Measurements from ENCODE around the gene SH3TC2. TPM values are rescaled to one million over a fixed set of nuclear protein-coding genes. Genes with fewer than 3 reads are reported as not detected.

The SH3TC2 gene
- total RNA-seq, 1 donor from 2014 or later: 0.69 TPM

GRCh38 chr5:148986636-148987035, 76.2 kb downstream of the SH3TC2 start:
- Histone ChIP-seq H3K9me3 (ENCODE audit: low read depth) (no peaks in the 10 kb centered on the region), H3K36me3 (no peaks in the 10 kb centered on the region), H3K9ac (no peak overlapping the region), H3F3A (ENCODE audit: low read depth) (no peaks in the 10 kb centered on the region), H3K4me3 (no peak overlapping the region), H2AFZ (replicated peaks) (no peak overlapping the region), H3K27me3 (no peaks in the 10 kb centered on the region), H3K4me2 (no peak overlapping the region), H4K20me1 (ENCODE audit: low read depth) (no peaks in the 10 kb centered on the region), H3K27ac (no peak overlapping the region), H3K79me2 (ENCODE audit: low read depth) (no peaks in the 10 kb centered on the region), H3K4me1 (peaks cover 5% of the 10 kb centered on the region)
- H3K36me3 Mint-ChIP-seq: no peaks in the 10 kb centered on the region
- no peaks in the 10 kb centered on the region for H3K4me1 Mint-ChIP-seq
- H3K9me3 Mint-ChIP-seq: peaks cover 2% of the 10 kb centered on the region
- H3K27ac Mint-ChIP-seq: no peak overlapping the region
- DNase-seq (ENCODE audit: low spot score): no peak
- no peak for TF ChIP-seq CTCF (IDR thresholded peaks at IDR 0.05)
- no peak for TF ChIP-seq EZH2 (IDR thresholded peaks at IDR 0.05)
- TF ChIP-seq EZH2phosphoT487 (IDR thresholded peaks at IDR 0.05): no peak
- H3K27me3 Mint-ChIP-seq (ENCODE audit: insufficient read depth, low read depth): peaks cover 2% of the 10 kb centered on the region
- H3K4me3 Mint-ChIP-seq: no peak overlapping the region

GRCh38 chr5:148984345-148984744, 78.5 kb downstream of the SH3TC2 start:
- Histone ChIP-seq H3K9ac (no peak overlapping the region), H3F3A (ENCODE audit: low read depth) (no peaks in the 10 kb centered on the region), H3K27ac (no peak overlapping the region), H3K4me2 (no peak overlapping the region), H3K27me3 (no peaks in the 10 kb centered on the region), H4K20me1 (ENCODE audit: low read depth) (no peaks in the 10 kb centered on the region), H3K4me1 (no peaks in the 10 kb centered on the region), H3K36me3 (no peaks in the 10 kb centered on the region), H3K4me3 (no peak overlapping the region), H2AFZ (replicated peaks) (no peak overlapping the region), H3K9me3 (ENCODE audit: low read depth) (no peaks in the 10 kb centered on the region), H3K79me2 (ENCODE audit: low read depth) (no peaks in the 10 kb centered on the region)
- TF ChIP-seq EZH2phosphoT487 (IDR thresholded peaks at IDR 0.05): no peak
- no peak for TF ChIP-seq EZH2 (IDR thresholded peaks at IDR 0.05)
- Mint-ChIP-seq H3K4me3 (no peak overlapping the region), H3K4me1 (no peaks in the 10 kb centered on the region), H3K27ac (no peak overlapping the region), H3K27me3 (ENCODE audit: insufficient read depth, low read depth) (peaks cover 2% of the 10 kb centered on the region), H3K9me3 (peaks cover 2% of the 10 kb centered on the region), H3K36me3 (no peaks in the 10 kb centered on the region)
- DNase-seq (ENCODE audit: low spot score): no peak

- TF ChIP-seq CTCF (IDR thresholded peaks at IDR 0.05) (no peak), EZH2phosphoT487 (IDR thresholded peaks at IDR 0.05) (no peak), EZH2 (IDR thresholded peaks at IDR 0.05) (no peak)
- Histone ChIP-seq H3K36me3 (no peaks in the 10 kb centered on the region), H4K20me1 (ENCODE audit: low read depth) (no peaks in the 10 kb centered on the region), H3F3A (ENCODE audit: low read depth) (no peaks in the 10 kb centered on the region), H3K9me3 (ENCODE audit: low read depth) (no peaks in the 10 kb centered on the region), H3K4me2 (no peak overlapping the region), H3K79me2 (ENCODE audit: low read depth) (no peaks in the 10 kb centered on the region), H3K4me1 (peaks cover 6% of the 10 kb centered on the region), H3K9ac (no peak overlapping the region), H2AFZ (replicated peaks) (no peak overlapping the region), H3K27me3 (no peaks in the 10 kb centered on the region), H3K4me3 (no peak overlapping the region), H3K27ac (no peak overlapping the region)
- no peak overlapping the region for H3K27ac Mint-ChIP-seq
- H3K4me3 Mint-ChIP-seq: no peak overlapping the region
- H3K36me3 Mint-ChIP-seq: no peaks in the 10 kb centered on the region
- peaks cover 10% of the 10 kb centered on the region for H3K4me1 Mint-ChIP-seq
- peaks cover 2% of the 10 kb centered on the region for H3K9me3 Mint-ChIP-seq
- peaks cover 3% of the 10 kb centered on the region for H3K27me3 Mint-ChIP-seq (ENCODE audit: insufficient read depth, low read depth)
- no peak for DNase-seq (ENCODE audit: low spot score)
Observed at GRCh38 chr5:148981353-148981752, 81.5 kb downstream of the SH3TC2 start.

- Histone ChIP-seq H3K4me1 (peaks cover 6% of the 10 kb centered on the region), H4K20me1 (ENCODE audit: low read depth) (no peaks in the 10 kb centered on the region), H3K4me3 (no peak overlapping the region), H3K79me2 (ENCODE audit: low read depth) (no peaks in the 10 kb centered on the region), H3K9ac (no peak overlapping the region), H3K27me3 (no peaks in the 10 kb centered on the region), H3K9me3 (ENCODE audit: low read depth) (no peaks in the 10 kb centered on the region), H3K27ac (no peak overlapping the region), H2AFZ (replicated peaks) (no peak overlapping the region), H3K36me3 (no peaks in the 10 kb centered on the region), H3K4me2 (no peak overlapping the region), H3F3A (ENCODE audit: low read depth) (no peaks in the 10 kb centered on the region)
- TF ChIP-seq EZH2 (IDR thresholded peaks at IDR 0.05) (no peak), EZH2phosphoT487 (IDR thresholded peaks at IDR 0.05) (no peak), CTCF (IDR thresholded peaks at IDR 0.05) (no peak)
- Mint-ChIP-seq H3K4me3 (no peak overlapping the region), H3K36me3 (no peaks in the 10 kb centered on the region), H3K9me3 (peaks cover 2% of the 10 kb centered on the region), H3K27ac (no peak overlapping the region), H3K4me1 (peaks cover 10% of the 10 kb centered on the region), H3K27me3 (ENCODE audit: insufficient read depth, low read depth) (peaks cover 3% of the 10 kb centered on the region)
- no peak for DNase-seq (ENCODE audit: low spot score)
Observed at GRCh38 chr5:148980731-148981130, 82.1 kb downstream of the SH3TC2 start.
